ENCODE measurements around the gene HS6ST2. TPM values are rescaled to one million over a fixed set of nuclear protein-coding genes. Genes with fewer than 3 reads are reported as not detected.

HS6ST2 gene
- total and polyA plus RNA-seq, 2 donors from 2014 or later = 2.0 to 11.9 TPM

DNA sequence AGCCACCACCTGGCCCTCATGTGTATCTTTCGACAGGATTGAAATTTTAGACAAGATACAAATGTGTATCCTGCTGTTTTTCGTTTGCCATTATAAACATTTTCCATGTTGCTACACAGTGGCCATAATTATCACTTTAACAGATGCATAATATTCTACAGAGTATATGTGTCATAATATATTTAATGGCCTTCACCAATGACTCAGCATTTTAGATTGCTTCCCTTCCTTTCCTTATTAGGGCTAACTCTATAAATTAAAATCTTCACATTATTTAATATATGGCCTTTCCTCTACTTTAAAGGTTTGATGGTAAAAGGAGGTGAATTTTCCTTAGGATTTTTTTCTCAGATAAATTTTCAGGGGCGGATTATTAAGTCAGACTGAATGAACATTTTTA is 97.4 kb downstream of the HS6ST2 start:
- no peaks in the 10 kb centered on the region for H3K4me1 ChIP-seq (ENCODE audit: control insufficient read depth in 2 of 3, insufficient read depth in 2 of 3, low read depth in 1 of 3, low read length in 3 of 3)
- no peaks in the 10 kb centered on the region for H3K9me3 ChIP-seq (ENCODE audit: control insufficient read depth in 2 of 3, insufficient read depth in 1 of 3, low read length in 3 of 3)
- TF ChIP-seq, protein P1, sequence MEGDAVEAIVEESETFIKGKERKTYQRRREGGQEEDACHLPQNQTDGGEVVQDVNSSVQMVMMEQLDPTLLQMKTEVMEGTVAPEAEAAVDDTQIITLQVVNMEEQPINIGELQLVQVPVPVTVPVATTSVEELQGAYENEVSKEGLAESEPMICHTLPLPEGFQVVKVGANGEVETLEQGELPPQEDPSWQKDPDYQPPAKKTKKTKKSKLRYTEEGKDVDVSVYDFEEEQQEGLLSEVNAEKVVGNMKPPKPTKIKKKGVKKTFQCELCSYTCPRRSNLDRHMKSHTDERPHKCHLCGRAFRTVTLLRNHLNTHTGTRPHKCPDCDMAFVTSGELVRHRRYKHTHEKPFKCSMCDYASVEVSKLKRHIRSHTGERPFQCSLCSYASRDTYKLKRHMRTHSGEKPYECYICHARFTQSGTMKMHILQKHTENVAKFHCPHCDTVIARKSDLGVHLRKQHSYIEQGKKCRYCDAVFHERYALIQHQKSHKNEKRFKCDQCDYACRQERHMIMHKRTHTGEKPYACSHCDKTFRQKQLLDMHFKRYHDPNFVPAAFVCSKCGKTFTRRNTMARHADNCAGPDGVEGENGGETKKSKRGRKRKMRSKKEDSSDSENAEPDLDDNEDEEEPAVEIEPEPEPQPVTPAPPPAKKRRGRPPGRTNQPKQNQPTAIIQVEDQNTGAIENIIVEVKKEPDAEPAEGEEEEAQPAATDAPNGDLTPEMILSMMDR (IDR thresholded peaks at IDR 0.05; ENCODE audit: borderline replicate concordance, extremely low read depth, insufficient read depth) = no peak
- H3K36me3 ChIP-seq (ENCODE audit: control insufficient read depth in 2 of 3, insufficient read depth in 3 of 3, low read length in 3 of 3) = no peaks in the 10 kb centered on the region
- peaks cover 2% of the 10 kb centered on the region for H3K27me3 ChIP-seq (ENCODE audit: control insufficient read depth, insufficient read depth, low read length)
- DNase-seq (no peak), FAIRE-seq (no peak)
- H3K4me3 ChIP-seq (ENCODE audit: low read length in 3 of 3) = no peak overlapping the region
- H3K9ac ChIP-seq (ENCODE audit: low read length in 3 of 3) = no peak overlapping the region
- H3K27ac ChIP-seq (ENCODE audit: low read depth in 2 of 2, low read length in 2 of 2) = no peak overlapping the region
- intact Hi-C loops (cut with DNase I) = no loop called here

DNA sequence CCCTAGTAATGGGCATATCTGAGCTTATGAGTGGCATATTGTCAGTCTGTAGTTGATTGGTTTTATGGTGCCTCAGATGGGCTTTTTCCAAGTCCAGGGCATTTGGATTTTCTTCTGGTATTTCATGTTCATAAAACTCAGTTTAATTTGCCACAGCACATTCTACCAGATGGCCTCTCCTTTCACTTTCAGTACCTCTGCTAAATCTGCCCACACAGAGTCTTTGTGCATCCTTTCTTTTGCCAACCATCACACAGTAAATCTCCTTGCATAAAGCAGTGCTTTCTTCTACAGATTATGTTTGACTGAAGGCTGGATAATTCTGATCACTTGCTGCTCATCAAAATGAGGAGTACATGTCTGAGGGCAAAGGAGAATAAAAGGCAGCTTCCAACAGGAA is 98.2 kb downstream of the HS6ST2 start:
- H3K36me3 ChIP-seq (ENCODE audit: control insufficient read depth in 2 of 3, insufficient read depth in 3 of 3, low read length in 3 of 3) = no peaks in the 10 kb centered on the region
- intact Hi-C loops (cut with DNase I) = no loop called here
- peaks cover 4% of the 10 kb centered on the region for H3K27me3 ChIP-seq (ENCODE audit: control insufficient read depth, insufficient read depth, low read length)
- FAIRE-seq = no peak
- no peak overlapping the region for H3K4me3 ChIP-seq (ENCODE audit: low read length in 3 of 3)
- H3K4me1 ChIP-seq (ENCODE audit: control insufficient read depth in 2 of 3, insufficient read depth in 2 of 3, low read depth in 1 of 3, low read length in 3 of 3) = no peaks in the 10 kb centered on the region
- no peaks in the 10 kb centered on the region for H3K9me3 ChIP-seq (ENCODE audit: control insufficient read depth in 2 of 3, insufficient read depth in 1 of 3, low read length in 3 of 3)
- TF ChIP-seq, protein P1 (IDR thresholded peaks at IDR 0.05; ENCODE audit: borderline replicate concordance, extremely low read depth, insufficient read depth) = no peak
- DNase-seq = no peak
- H3K27ac ChIP-seq (ENCODE audit: low read depth in 2 of 2, low read length in 2 of 2) = no peak overlapping the region
- H3K9ac ChIP-seq (ENCODE audit: low read length in 3 of 3) = no peak overlapping the region

DNA sequence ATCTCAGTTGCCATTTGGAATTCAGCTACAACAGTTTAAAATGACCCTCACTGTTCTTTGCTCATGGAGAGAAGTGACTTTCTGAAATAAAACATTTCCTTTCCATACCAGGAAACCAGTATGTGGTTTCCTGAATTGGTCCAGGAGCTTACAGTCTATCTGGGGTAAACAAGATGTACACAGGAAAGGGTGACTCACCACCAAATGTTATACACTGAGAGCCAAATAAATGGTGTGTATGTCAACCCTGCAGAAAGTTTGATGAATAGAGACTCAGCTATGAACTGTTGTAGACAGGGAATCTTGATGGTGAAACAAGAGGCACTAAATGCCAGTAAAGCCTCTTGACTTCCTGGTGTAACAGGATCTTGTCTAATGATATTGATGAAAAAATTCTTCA is 100.4 kb downstream of the HS6ST2 start:
- peaks cover 4% of the 10 kb centered on the region for H3K27me3 ChIP-seq (ENCODE audit: control insufficient read depth, insufficient read depth, low read length)
- DNase-seq (no peak), FAIRE-seq (no peak)
- H3K4me1 ChIP-seq (ENCODE audit: control insufficient read depth in 2 of 3, insufficient read depth in 2 of 3, low read depth in 1 of 3, low read length in 3 of 3) = no peaks in the 10 kb centered on the region
- H3K9ac ChIP-seq (ENCODE audit: low read length in 3 of 3) = no peak overlapping the region
- TF ChIP-seq, protein P1 (IDR thresholded peaks at IDR 0.05; ENCODE audit: borderline replicate concordance, extremely low read depth, insufficient read depth) = no peak
- intact Hi-C loops (cut with DNase I) = no loop called here
- H3K36me3 ChIP-seq (ENCODE audit: control insufficient read depth in 2 of 3, insufficient read depth in 3 of 3, low read length in 3 of 3) = no peaks in the 10 kb centered on the region
- H3K4me3 ChIP-seq (ENCODE audit: low read length in 3 of 3) = no peak overlapping the region
- no peak overlapping the region for H3K27ac ChIP-seq (ENCODE audit: low read depth in 2 of 2, low read length in 2 of 2)
- no peaks in the 10 kb centered on the region for H3K9me3 ChIP-seq (ENCODE audit: control insufficient read depth in 2 of 3, insufficient read depth in 1 of 3, low read length in 3 of 3)

DNA sequence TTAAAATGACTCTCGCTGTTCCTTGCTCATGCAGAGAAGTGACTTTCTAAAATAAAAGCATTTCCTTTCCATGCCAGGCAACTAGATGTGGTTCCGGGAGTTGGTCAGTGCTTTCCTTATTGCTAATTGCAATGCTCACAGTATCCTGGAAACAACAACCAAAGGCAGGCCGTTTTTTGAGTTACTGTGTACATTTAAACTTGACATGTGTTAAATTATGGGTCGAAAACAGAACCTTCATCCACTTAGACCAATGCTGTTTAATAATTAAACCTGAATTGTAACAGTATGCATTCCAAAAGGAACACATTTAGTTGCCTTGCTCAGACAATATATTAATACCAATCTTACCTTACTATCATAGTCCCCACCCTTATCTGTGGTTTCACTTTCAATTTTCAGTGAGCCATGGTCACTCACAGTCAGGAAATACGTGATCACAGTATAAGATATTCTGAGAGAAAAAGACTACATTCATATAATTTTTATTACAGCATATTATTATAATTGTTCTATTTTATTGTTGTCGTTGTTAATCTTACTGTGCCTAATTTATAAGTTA is 102.6 kb downstream of the HS6ST2 start:
- TF ChIP-seq, protein P1 (IDR thresholded peaks at IDR 0.05; ENCODE audit: borderline replicate concordance, extremely low read depth, insufficient read depth) = no peak
- peak; percentile 66 for FAIRE-seq

More for the DNA sequence above, 102.6 kb downstream of the HS6ST2 start:
- DNase-seq = no peak
- intact Hi-C loops (cut with DNase I) = no loop called here
- H3K27me3 ChIP-seq (ENCODE audit: control insufficient read depth, insufficient read depth, low read length) = peaks cover 4% of the 10 kb centered on the region
- no peak overlapping the region for H3K4me3 ChIP-seq (ENCODE audit: low read length in 3 of 3)
- H3K36me3 ChIP-seq (ENCODE audit: control insufficient read depth in 2 of 3, insufficient read depth in 3 of 3, low read length in 3 of 3) = no peaks in the 10 kb centered on the region
- no peak overlapping the region for H3K27ac ChIP-seq (ENCODE audit: low read depth in 2 of 2, low read length in 2 of 2)
- H3K9ac ChIP-seq (ENCODE audit: low read length in 3 of 3) = no peak overlapping the region
- no peaks in the 10 kb centered on the region for H3K9me3 ChIP-seq (ENCODE audit: control insufficient read depth in 2 of 3, insufficient read depth in 1 of 3, low read length in 3 of 3)
- H3K4me1 ChIP-seq (ENCODE audit: control insufficient read depth in 2 of 3, insufficient read depth in 2 of 3, low read depth in 1 of 3, low read length in 3 of 3) = no peaks in the 10 kb centered on the region
